Measurements from ENCODE around the gene HTD2. TPM values are rescaled to one million over a fixed set of nuclear protein-coding genes. Genes with fewer than 3 reads are reported as not detected.

The HTD2 gene
- polyA plus RNA-seq, 1 of the 3 experiments (the other 2 are of a cell fraction), result 3.0 TPM

DNA sequence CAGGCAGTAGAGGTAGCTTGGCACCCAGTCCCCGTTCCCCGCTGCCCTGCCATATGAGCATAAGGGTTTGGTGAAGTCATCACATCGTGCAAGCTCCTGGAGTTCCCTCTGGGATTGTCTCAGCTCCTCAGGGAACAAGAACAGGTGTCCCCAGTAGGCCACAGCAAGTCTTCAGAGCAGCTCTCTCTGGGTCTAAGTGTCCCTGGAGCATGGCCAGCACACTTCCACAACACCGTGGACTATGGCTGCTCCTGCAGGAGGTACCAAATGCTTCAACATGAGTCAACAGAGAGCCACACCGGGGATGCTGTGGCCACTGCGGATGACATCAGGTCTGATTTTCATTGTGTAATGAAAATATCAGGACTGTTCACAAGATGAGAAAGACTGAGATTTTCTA lies 45.6 kb upstream of the HTD2 start (continued):
- TF ChIP-seq RAD21 (IDR thresholded peaks at IDR 0.05; ENCODE audit: low read length) (no peak), TEAD4 (IDR thresholded peaks at IDR 0.05; ENCODE audit: borderline replicate concordance, insufficient read depth) (no peak), SMC3 (IDR thresholded peaks at IDR 0.05; ENCODE audit: low read depth, low read length) (no peak), RCOR1 (IDR thresholded peaks at IDR 0.05; ENCODE audit: low read length) (no peak), NRF1 (IDR thresholded peaks at IDR 0.05; ENCODE audit: low read depth, low read length) (no peak), RXRA (IDR thresholded peaks at IDR 0.05; ENCODE audit: borderline replicate concordance, low read depth) (no peak), FOXM1 (IDR thresholded peaks at IDR 0.05; ENCODE audit: low read depth) (no peak)
- TF ChIP-seq, protein P1, sequence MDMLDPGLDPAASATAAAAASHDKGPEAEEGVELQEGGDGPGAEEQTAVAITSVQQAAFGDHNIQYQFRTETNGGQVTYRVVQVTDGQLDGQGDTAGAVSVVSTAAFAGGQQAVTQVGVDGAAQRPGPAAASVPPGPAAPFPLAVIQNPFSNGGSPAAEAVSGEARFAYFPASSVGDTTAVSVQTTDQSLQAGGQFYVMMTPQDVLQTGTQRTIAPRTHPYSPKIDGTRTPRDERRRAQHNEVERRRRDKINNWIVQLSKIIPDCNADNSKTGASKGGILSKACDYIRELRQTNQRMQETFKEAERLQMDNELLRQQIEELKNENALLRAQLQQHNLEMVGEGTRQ (IDR thresholded peaks at IDR 0.05; ENCODE audit: borderline replicate concordance, low read depth, low read length), result no peak

DNA sequence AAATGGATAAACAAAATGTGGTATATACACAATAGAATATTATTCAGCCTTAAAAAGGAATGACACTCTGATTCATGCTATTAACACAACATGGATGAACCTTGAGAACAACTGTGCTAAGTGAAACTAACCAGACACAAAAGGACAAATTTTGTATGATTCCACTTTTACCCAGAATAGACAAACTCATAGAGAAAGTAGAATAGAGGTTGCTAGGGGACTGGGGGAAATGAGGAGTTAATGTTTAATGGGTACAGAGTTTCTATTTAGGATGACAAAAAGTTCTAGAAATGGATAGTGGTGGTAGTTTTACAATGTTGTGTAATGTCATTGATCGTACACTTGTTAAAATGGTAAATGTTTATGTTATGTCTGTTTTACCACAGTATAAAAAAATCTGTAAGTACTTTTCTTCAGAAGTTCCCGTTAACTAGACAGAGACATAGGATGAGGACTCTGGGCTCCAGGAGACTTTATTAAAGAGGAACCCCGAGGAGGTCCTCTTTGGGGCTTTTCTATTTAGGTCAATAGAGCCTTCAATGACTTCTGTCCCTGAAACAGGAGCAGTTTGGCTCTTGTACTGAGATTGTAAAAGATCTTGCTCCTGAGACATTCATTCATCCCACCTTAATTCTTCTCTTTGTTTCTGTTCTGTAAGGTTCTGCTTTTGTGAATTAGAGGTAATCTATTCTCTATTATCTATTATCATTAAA lies 44.2 kb upstream of the HTD2 start:
- Histone ChIP-seq H3K79me2 (ENCODE audit: insufficient read depth) (no peaks in the 10 kb centered on the region), H3K9me3 (no peaks in the 10 kb centered on the region), H3K9ac (no peak overlapping the region), H3K9me2 (no peaks in the 10 kb centered on the region), H3K4me2 (no peak overlapping the region), H4K20me1 (ENCODE audit: insufficient read depth) (no peaks in the 10 kb centered on the region), H3K27ac (ENCODE audit: low read depth in 2 of 2, low read length in 1 of 2) (no peak overlapping the region), H2AFZ (ENCODE audit: low read depth) (no peak overlapping the region), H3K36me3 (replicated peaks in 1 of 2; ENCODE audit: control insufficient read depth in 1 of 2, insufficient read depth in 2 of 2, low read length in 1 of 2) (peaks cover 0 to 2% of the 10 kb centered on the region in 2 experiments), H3F3A (replicated peaks; ENCODE audit: insufficient read depth) (peaks cover 5% of the 10 kb centered on the region), H3K4me3 (ENCODE audit: low read depth in 2 of 2, low read length in 1 of 2) (no peak overlapping the region), H3K4me1 (ENCODE audit: control insufficient read depth in 1 of 2, insufficient read depth in 2 of 2, low read depth in 1 of 2, low read length in 1 of 2) (peaks cover 2 to 13% of the 10 kb centered on the region in 2 experiments; a peak in 3 of 4 replicates), H3K27me3 (ENCODE audit: insufficient read depth) (no peaks in the 10 kb centered on the region)
- CTCF ChIA-PET, result interaction anchor here (1.4 kb wide), 1 partner anchor 44 kb away, joined by 5 read pairs; the partner anchor contains the start of genes HTD2 and RPP14
- no peak for DNase-seq
- POLR2A ChIA-PET, result no interaction called here
- WGBS (ENCODE audit: low lambda C conversion rate), result 91% methylated on average over 3 of the region's 3 CpGs
- TF ChIP-seq FOXJ3 (CRISPR knock-in tag; IDR thresholded peaks at IDR 0.05) (no peak), REST (IDR thresholded peaks at IDR 0.05; ENCODE audit: low read depth, low read length) (no peak), CTCF (IDR thresholded peaks at IDR 0.05) (no peak), EP300 (IDR thresholded peaks at IDR 0.05; ENCODE audit: borderline replicate concordance in 1 of 2, low read depth in 1 of 2, low read length in 1 of 2) (no peak), SMC3 (IDR thresholded peaks at IDR 0.05; ENCODE audit: low read depth, low read length) (no peak), MEF2A (IDR thresholded peaks at IDR 0.05; ENCODE audit: borderline replicate concordance, low read depth) (no peak), MXI1 (IDR thresholded peaks at IDR 0.05; ENCODE audit: low read depth, low read length) (no peak)
- TF ChIP-seq, protein P2, sequence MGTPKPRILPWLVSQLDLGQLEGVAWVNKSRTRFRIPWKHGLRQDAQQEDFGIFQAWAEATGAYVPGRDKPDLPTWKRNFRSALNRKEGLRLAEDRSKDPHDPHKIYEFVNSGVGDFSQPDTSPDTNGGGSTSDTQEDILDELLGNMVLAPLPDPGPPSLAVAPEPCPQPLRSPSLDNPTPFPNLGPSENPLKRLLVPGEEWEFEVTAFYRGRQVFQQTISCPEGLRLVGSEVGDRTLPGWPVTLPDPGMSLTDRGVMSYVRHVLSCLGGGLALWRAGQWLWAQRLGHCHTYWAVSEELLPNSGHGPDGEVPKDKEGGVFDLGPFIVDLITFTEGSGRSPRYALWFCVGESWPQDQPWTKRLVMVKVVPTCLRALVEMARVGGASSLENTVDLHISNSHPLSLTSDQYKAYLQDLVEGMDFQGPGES (IDR thresholded peaks at IDR 0.05; ENCODE audit: low read depth, low read length), result no peak
